GM19023 (cell line): ENCODE measurements around the gene PTTG1.

Source experiments
- ATAC-seq: cut with Tn5 transposase; IDR thresholded peaks from one replicate; pipeline ENCODE4 v1.9.1; 2021; ENCODE audit warnings: mild to moderate bottlenecking, moderate library complexity; ENCODE audit not compliant: unreplicated experiment

Gene PTTG1

DNA sequence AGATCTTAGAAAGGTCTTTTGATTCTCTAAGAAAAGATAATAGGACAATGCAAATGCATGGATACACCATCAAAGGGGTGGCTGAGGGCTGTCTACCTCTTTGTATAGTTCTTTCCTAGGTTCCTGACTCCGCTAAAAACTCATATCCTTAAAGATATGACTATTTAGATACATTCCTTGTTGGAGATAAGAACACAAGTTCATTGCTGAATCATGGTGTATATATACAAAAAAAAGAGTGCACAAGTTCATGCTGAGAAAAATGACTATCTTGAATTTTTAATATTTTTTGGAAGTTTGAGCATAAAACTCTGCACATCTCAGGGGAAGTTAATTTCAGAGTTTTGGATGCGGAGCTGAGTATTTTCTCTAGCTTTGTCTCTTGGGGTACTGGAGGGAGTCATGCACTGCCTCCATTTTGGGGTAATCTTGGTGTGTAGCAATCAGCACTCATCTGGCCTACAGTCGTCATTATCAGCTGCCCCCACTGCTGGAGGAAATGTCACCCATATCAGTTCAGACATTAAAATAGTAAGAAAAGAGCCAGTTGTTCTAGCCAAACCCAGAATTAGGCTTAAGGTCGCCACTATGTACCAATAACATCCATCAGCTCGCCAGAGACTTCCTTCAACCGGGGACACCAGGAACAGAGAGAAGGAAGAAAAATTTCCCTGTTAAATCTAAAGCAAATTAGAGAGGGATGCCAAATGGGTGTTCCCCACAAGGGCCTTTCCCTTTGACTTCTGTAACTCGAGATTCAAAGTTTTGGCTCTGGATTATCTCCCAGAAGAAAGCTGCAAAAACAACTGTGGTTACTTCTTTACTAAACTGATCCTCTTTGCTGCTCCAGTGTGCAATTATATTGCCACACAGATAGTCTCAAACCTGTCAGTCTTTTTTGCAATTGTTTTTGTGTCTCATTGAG lies 49.0 kb downstream of the PTTG1 start:
- ATAC-seq = no peak

DNA sequence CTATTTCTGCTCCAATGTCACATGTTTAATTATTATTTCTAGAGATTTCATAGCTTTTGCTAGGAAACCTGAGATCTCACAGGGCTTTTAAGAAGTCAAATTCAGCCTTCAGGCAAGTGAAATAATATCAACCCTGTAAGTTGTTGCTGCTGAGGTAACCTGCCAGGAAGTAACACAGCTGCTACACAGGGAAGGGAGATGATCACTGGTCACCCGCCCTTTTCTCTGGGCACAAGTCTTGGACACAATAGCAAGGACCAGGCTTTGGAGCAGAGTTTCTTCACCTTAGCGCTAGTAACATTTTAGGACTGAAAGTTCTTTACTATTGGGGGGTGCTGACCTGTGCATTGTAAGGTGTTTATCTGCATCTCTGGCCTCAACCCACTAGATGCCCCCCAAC lies 50.1 kb downstream of the PTTG1 start:
- ATAC-seq = no peak

DNA sequence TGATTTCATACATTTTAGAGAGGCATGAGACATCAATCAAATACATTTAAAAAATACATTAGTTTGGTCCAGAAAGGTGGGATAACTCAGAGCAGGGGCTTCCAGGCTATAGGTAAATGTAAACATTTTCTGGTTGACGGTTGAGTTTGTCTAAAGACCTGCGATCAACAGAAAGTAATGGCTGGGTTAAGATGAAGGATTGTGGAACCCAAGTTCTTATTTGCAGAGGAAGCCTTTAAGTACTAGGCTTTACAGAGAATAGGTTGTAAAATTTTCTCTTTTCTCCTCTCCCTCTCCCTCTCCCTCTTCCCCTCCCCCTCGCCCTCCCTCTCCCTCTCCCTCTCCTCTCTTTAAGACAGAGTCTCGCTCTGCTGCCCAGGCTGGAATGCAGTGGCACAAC lies 50.8 kb downstream of the PTTG1 start:
- ATAC-seq = no peak

DNA sequence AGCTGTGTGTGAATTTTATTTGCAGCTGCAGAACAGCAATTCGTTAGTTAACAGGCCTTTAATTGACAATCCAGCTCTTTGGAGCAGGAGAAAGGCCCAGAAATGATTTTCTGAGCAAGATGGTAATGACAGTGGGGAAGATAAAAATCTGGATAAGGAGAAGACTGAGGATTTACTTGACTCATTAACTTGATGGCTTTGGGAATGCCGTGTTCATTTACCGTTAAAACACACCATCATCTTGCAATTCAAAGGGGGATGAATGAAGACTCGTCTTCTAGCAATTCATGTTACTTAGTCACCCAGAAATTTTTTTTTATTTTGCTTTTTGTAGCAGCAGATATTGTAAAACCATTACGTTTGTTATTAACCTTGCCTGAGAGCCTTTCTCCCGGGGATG lies 52.0 kb downstream of the PTTG1 start:
- ATAC-seq = no peak

DNA sequence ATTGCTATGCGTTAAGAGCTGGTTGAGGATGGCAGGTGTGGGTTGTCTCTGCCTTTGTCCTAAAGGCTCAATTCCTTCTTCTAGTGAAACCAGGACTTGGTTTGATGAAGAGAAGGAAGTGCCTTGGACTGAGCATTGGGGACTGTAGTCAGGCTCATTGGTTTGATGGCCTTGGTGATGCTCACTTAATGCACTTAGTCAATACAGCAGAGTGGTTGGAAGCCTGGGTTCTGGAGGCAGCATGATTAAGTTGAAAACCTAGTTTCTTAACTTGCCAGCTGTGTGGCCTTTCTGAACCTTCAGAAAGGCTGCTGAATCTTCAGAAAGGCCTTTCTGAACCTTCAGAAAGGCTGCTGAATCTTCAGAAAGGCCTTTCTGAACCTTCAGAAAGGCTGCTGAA lies 52.4 kb downstream of the PTTG1 start:
- ATAC-seq = no peak

DNA sequence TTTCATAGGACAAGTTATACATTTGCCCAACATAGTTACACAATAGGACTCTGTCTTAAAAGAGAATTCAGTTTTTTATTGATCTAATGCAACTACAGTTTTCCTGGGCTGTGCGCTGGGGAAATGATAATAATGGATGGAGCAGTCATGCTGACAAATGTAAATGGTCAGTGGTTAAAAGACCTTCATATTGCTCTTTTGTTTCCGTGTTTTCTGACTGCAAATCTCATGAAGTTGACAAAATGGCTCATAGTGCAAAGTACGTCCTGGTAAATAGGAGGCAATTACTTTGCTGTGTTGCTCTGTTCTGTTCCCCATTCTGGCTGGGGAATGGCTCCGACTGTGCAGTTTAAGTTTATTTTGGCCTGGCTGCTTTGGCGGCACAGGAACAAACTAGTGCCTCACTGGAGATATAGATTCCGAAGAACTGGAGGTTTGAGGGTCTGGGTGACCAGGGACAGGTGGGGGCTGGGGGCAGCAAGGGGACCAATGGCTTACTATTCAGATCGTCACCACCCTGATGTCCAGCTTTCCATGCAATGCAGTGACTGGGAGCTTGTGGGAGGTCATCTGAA lies 54.3 kb downstream of the PTTG1 start:
- ATAC-seq = no peak

DNA sequence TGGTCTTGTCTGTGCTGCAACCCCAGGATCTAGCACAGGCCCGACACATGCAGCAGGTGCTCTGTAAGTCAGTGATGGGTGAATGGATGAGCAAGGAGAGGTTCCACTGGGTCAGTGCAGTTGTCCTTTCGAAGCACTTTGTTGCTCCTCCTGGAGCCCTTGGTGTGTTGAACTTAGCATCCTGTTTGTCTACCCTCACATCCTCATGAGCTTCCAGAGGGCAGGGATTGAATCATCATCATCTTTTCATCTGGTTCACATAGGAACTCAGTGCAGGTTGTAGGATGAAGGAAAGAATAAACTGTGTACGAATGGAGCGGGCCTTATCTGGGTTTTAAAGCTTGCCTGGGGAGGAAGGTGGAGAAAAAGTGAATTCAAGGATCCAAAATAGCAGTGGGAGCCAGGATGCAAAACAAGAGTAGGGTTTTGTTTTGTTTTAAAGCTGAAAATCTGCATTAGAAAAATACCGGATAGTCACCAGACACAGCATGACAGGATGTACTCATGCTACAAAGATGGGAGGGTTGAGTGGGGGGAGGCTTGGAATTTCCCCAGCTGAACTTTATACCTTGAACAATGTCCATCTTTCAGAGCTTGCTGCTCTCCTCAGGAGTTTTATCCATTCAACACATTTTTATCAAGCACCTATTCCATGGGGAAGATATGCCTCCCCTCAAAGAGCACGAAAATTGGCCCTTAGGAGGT lies 55.8 kb downstream of the PTTG1 start:
- ATAC-seq = no peak

DNA sequence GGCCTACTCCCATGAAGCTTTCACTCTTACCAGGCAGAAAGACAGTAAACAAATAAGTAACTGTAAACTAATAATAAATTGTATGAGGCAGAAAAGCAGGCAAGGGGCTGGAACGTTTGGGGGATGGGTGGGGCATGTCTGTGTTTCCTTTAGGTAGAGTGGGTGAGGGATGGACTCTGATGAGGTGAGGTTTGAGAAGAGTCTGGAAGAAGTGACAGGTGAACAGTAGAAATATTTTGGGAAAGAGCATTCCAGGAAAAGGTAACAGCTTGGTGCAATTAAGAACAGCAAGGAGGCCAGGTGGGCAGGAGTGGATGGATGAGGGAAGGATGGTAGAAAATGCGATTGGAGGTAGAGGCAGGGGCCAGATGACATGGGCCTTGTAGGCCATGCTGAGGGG lies 56.5 kb downstream of the PTTG1 start:
- no peak for ATAC-seq
